GM21528 (cell line): ENCODE measurements around the gene PDE4A.
"Not testable (repeated sequence)": the region's sequence is repeated elsewhere in the genome, so short reads cannot be mapped to it uniquely, and the experiment has no call there.

Source experiments
- ATAC-seq: cut with Tn5 transposase; IDR thresholded peaks from one replicate; pipeline ENCODE4 v1.9.1; 2021; ENCODE audit warnings: mild to moderate bottlenecking, moderate library complexity; ENCODE audit not compliant: unreplicated experiment, low FRiP score

The PDE4A gene

DNA sequence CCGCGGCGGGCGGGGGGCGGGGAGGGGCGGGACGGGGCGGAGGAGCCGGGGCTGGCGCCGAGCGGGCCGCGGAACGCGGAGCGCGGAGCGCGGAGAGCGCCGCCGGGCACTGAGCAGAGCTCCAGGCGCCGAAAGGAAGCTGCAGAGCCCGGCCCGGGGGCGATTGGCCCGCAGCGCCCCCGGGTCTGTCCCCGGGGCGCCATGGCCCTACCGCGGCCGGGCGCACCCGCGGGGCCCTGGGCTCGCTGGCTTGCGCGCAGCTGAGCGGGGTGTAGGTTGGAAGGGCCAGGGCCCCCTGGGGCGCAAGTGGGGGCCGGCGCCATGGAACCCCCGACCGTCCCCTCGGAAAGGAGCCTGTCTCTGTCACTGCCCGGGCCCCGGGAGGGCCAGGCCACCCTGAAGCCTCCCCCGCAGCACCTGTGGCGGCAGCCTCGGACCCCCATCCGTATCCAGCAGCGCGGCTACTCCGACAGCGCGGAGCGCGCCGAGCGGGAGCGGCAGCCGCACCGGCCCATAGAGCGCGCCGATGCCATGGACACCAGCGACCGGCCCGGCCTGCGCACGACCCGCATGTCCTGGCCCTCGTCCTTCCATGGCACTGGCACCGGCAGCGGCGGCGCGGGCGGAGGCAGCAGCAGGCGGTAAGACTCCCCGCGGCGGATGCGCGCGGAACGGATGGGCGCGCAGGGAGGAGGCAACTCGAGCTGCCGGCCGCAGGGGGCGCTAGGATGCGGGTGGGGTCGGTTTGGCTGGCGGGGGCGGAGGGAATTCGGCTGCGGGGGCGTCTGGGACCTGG lies at the start of gene PDE4A:
PDE4A (plus strand) TSS at position 95 of the 796 bp plus-strand sequence; CDS start at position 322, 227 bp downstream.
- no peak for ATAC-seq

DNA sequence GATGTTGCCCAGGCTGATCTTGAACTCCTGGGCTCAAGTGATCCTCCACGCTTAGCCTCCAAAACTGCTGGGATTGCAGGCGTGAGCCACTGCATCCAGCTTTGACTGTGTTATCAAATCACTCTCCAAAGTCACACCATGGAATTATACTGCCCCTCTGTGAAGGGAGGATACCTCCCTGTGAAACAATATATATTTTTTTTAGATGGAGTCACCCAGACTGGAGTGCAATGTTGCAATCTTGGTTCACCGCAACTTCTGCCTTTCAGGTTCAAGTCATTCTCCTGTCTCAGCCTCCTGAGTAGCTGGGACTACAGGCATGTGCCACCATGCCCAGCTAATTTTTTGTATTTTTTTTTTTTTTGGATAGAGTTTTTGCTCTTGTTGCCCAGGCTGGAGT lies 47.6 kb upstream of the PDE4A start:
- no peak for ATAC-seq

DNA sequence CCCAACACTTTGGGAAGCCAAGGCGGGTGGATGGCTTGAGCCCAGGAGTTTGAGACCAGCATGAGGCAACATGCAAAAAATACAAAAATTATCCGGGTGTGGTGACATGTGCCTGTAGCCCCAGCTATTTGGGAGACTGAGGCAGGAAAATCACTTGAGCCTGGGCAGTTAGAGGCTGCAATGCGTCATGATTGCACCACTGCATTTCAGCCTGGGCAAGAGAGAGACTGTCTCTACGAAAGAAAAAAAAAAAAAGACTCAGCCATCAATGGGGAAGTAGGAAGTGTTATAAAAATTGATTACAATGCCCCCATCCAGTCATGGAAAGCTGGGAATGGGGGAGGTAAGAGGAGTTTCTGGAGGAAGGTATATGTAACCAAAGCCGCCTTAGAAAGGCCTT lies 45.4 kb upstream of the PDE4A start:
- no peak for ATAC-seq

DNA sequence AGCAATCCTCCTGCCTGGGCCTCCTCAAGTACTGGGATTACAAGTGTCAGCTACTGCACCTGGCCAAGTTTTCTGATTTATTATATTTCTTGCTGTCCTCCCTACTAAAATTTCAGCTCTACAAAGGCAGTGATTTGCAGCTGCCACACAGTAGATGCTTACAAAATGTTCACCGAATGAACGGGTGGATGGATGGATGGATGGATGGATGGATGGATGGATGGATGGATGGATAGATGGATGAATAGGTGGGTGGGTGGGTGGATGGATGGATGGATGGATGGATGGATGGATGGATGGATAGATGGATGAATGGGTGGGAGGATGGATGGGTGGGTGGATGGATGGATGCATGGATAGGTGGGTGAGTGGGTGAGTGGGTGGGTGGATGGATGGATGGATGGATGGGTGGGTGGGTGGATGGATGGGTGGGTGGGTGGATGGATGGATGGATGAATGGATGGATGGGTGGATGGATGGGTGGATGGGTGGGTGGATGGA lies 43.1 kb upstream of the PDE4A start:
- ATAC-seq: not testable (repeated sequence)

DNA sequence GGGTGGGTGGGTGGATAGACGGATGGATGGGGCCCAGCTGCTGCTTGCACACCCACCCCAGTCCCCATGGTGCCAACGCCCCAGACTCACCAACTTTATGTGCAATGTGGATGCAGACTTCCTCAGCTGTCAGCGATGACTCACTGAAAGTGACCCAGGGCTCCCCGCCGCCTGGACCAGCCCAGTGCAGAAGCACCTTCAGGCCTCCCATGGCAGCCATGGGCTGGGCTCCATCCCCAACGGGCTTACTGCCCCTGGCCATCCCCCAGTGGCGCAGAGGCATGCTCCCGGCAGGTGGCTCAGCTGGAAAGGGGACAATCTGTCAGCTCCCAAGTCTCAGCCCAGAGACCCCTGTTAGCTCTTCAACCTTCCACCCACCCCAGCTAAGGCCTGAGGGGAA lies 42.2 kb upstream of the PDE4A start:
- ATAC-seq: no peak

DNA sequence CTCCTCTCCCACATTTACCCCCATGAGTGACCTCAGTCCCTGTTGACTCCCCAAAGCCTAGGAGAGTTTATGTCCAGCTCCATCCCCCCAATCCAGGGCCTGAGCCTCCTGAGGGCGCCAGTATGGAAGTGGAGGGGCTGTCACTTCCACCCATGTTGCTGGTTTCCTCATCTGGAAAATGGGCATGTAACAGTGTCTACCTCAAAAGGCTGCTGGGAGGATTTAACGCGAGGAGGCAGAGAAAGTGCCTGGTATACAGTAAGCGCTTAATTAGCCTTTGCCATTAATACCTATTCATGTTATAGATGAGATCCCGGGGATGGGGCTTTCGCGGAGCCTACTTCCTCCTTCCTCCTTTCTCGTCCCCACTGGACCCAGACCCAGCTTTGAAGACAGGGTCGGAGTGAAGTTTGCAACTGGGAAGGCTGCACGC lies 40.4 kb upstream of the PDE4A start:
- no peak for ATAC-seq

DNA sequence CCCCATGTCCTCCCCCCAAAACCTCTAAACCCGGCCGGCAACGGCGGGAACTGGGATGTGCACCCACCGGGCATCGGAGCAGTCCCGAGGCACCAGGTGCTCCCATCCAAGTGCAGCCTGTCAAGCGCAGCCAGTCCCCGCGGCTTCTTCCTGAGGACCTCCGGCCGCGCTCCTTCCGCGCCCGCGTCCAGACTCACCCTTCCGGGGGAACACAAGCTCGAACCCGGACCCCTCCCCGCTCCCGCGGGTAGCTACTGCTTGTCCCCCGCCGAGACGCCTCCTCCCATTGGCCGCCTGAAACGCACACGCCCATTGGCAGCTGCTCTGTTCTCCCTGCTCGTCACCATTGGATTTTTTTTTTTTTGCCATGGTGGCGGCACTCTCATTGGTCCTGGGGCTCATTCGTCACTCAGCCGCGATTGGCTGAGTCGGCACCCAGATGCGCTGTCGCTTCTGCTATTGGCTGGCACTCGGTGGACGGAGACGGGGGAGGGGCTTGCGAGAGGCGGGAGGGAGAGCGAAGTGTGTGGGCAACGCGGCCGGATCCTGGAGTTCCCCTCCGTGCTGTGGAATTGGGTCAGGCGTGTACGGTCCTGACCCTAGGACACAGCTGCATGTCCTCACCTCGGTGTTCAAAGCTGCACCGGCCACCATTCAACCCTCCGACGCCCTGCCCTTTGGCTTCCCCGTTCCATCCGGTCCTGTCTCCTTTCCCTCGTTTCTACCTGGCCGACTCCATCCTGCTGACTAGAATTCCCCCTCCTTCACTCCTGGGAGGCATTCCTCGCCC lies 39.8 kb upstream of the PDE4A start, which contains the start of gene TYK2:
TYK2 (minus strand) TSS at position 260 of the 790 bp plus-strand sequence. CDS start 2,166 bp downstream, outside the sequence.
- ATAC-seq: peak; percentile 89

DNA sequence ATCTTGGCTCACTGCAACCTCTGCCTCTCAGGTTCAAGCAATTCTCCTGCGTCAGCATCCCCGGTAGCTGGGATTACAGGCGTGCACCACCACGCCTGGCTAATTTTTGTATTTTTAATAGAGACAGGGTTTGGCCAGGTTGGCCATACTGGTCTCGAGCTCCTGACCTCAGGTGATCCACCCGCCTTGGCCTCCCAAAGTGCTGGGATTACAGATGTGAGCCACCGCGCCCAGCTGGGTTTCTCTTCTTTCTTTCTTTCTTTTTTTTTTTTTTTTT lies 37.2 kb upstream of the PDE4A start:
- ATAC-seq: not testable (repeated sequence)

DNA sequence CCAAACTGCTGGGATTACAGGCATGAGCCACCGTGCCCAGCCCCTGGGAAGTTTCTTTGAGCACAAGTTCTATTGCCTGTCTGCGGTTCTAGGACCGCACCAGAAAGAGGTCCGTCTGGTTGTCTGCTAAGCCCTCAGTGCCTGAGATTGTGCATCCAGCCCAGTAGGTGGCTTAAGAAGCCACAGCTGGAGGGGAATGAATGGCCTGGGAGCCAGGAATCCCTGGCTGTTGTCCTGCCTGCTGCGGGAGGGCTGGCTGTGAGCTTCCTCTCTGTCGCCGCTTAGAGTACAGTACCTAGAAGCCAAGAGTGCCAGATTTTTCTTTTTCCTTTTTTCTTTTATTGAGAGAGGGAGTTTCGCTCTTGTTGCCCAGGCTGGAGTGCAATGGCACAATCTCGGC lies 35.8 kb upstream of the PDE4A start:
- no peak for ATAC-seq

DNA sequence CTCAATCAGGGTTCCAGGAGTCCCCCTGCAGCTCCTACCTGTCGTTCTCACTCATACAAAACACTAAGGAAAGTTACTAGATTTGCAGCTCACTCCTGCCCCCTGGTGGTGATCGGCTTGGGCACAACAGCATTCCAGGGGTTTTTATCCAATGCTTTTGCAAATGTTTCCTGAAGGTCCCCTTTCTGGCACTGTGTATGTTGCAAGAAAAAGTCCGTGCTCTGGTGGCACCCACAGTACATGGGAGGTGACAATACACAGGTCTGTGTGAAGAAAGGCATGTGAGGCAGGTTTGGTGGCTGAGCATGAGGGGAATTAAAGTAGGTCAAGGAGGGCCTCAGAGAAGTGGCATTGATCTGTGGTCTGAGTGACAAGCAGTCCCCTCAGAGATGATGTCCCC lies 31.4 kb upstream of the PDE4A start:
- ATAC-seq: no peak

DNA sequence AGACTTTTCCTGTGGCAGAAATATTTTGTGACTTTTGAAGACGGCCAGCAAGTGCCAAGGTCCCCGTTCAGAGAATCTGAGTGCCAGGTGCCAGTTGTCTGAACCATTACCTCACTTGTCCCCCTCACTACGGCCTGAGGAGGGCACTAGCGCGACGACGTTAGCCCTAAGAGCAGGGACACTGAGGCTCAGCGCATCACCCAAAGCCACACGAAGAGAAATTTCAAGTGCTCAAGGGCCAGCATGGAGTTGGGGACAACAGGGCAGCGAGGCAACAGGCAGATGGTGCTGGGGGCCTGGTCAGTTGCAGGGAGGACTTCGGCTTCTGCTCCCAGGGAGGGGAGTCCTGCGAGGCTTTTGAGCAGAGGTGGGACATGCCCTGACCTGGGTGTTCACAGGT lies 30.5 kb upstream of the PDE4A start:
- ATAC-seq: no peak

DNA sequence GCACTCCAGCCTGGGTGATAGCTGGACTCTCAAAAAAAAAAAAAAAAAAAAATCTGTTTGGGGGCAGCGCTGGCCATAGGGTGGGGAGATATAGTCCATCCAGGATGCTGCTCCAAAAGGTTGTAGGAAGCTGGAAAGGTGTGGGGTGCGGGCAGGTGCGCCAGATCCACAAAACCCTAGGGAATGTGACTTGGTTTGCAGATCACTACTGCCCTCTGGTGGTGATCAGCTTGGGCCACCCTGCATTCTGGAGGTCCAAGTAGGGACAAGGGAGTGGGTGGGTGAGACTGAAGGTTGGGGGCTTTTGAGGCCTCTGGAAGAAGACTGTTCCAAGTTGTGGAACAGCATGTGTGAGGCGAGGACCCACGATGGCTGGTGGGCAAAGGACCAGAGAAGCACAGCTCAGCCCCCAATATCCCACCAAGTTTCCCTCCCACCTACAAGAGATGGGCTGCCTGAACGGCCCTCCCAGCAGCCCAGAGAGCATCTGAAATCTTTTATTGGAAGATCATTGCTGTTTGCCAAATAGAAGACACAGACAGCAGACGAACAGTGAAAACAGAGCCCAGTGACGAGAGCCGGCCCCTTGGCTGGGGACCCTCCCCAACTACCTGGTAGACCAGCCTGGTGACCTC lies 29.6 kb upstream of the PDE4A start:
- no peak for ATAC-seq

DNA sequence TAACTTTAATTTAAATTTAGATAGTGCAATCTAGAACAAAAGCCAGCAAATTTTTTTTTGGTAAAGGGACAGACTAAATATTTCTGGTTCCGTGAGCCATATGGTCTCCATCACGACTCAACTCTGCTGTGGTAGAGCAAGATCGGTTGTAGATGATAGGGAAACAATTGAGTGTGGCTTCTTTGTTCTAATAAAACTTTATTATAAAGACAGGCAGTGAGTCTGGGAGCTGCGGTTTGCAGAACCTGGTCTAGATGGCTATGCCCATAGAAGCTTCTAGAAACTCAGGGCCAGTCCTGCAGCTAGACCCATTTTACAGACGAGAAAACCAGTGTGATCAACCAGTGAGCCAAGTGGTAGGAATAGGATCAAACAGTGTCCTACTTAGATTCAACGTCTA lies 28.2 kb upstream of the PDE4A start:
- no peak for ATAC-seq

DNA sequence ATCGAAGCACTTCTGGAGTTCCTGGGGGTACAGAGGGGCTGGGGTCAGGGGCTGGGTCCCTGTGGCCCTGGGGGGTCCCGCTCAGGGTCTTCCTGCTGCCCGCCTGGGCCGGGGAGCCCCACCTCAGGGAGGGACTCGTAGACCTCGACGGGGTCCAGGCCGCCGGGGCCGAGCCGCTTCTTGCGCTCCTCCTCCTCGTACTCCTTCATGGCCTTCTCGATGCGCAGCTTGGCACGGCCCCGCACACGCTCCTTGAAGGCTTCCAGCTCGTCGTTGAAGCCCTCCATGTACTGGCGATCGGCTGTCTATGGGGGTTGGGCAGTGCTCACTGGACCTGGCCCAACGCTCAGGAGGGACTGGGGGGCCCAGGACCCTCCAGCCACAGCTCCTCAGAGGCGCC lies 27.2 kb upstream of the PDE4A start:
- ATAC-seq: no peak

DNA sequence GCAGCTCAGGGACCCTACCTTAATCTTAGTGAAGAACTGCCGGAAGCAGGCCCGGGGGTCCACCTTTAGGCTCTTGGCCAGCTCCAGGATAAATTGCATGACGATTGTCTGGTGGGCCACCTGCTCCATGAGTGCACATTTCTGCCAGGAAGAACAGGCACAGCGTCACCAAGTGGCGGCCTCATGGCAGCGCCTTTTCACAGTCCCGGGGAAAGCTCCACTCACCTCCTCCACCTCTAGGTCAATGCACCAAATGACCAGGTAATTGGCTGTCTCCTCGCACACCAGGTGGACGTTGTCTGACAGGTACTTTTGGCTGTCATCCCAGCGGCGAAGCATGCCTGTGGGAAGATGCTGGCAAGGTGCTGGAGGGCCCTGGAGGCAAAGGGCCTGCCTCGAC lies 25.3 kb upstream of the PDE4A start:
- no peak for ATAC-seq

DNA sequence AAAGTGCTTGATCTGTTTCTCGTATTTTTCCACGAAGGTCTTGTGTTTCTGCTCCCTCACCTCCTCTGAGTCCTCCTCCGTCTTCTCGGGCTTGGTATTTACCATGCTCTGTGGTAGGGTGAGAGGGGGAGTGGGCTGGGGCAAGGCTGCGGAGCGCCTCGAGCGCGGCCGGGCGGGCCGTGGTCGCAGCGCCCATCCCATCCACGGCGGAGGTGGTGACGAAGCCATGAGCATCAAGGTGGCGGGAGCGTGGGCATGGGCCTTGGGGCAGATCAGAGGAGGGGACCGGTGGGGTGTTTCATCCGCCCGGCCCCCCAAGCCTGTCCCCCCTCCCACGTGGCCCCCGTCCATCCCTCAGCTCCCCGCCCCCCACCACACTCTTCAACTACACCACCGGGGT lies 24.9 kb upstream of the PDE4A start:
- ATAC-seq: no peak

DNA sequence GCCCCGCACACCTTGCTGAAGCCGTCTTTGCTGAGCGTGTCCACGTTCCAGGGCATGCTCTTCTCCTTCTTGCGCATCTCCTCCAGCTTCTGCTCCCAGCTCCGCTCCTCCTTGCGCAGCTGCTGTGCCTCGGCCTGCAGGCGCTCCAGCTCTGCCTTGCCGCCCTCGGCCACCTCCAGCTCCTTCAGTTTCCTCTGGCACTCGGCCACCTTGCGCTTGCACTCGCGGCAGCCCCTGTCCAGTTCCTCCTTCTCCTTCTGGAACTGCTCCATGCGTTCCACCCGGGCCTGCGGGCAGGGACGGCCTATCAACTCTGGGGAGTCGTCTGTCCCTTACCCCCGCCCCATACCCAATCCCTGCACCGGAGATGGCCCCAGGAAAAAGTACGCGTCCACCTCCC lies 24.4 kb upstream of the PDE4A start:
- no peak for ATAC-seq

DNA sequence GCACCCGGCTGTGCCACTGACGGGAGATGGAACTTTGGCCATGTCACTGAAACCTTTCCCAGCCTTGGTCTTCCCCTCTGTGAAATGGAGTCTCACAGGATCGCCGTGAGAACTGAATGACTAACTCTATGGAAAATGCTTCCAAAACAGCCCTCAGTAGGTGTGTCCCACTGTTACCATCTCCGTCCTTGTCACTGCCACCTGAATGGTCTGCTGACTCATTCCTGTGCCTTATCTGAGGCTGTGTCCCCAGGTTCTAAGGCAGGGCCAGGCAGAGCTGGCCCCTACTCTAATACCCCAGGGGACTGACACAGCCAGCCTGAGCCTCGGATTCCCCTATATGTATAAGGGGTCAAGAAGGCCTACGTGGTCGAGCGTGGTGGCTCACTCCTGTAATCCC lies 21.5 kb upstream of the PDE4A start:
- ATAC-seq: no peak

DNA sequence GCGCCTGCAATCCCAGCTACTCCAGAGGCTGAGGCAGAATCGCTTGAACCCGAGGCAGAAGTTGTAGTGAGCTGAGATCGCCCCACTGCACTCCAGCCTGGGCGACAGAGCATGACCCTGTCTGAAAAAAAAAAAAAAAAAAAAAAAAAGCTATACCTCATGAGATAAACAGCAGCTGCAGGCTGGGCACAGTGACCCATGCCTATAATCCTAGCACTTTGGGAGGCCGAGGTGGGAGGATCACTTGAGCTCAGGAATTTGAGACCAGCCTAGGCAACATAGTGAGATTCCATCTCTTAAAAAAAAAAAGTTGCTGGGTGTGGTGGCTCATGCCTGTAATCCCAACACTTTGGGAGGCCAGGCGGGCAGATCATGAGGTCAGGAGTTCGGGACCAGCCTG lies 21.0 kb upstream of the PDE4A start:
- not testable (repeated sequence) for ATAC-seq

DNA sequence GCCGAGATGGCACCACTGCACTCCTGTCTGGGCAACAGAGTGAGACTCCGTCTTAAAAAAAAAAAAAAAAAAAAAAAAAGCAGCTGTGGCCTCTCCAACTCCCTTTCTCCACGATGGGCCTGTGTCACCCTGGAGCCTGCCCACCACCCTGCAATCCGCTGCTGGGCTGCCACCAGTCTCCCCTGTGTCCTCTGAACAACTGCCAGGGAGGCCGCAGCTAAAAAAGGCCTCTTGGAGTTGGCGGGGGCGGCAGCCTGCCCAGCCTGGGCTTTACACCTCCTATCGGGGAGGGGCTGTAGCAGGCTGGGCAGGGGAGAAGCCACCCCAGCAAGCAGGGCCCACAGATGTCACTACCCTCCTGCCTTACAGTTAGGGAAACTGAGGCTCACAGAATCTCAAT lies 20.5 kb upstream of the PDE4A start:
- ATAC-seq: no peak

DNA sequence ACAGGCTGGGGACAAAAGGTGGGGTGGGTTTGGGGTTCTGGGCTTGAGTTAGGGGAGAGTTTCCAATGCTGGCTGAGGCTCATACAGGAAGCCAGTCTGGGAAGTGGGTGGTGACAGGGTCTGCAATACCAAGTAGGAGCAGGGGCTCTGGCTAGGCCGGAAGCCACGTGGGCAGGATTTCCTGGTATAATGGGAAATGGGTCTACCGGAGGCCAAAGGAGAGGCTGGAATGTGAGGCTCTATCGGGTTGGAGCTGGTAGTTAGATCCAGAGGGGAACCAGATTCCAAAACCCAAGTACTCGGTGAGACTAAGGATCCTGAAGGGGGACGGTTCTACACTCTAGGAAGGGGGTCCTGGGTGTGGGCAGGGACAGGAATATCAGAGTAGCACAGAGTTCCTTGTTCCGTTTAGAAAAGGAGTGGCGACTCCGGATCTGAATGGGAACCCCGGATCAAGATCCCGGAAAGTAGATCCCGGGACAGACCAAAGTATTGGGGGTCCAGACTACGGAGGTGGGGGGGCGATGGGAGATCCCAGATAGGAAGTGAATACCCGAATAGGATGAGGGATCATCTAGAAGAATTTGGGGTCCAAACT lies 17.8 kb upstream of the PDE4A start:
- no peak for ATAC-seq
